Stimulated activated CD4-positive, alpha-beta T cell treated with anti-CD3 and anti-CD28 coated beads, Interleukin-15, amount 100 ng/mL, for 24 hours (primary cell): ENCODE data around the gene AP1S2.
"Not testable (repeated sequence)": the region's sequence is repeated elsewhere in the genome, so short reads cannot be mapped to it uniquely, and the experiment has no call there.

Source experiments
- DNase-seq: peaks from one replicate; pipeline ENCODE4 v3.0.0-alpha.2; 2020

AP1S2 gene

GRCh38 chrX:15854712-15855567 lies at the start of gene AP1S2:
Gene AP1S2 (minus strand): TSS chrX:15854813. CDS start chrX:15852524, 2,289 bp downstream.
- DNase-seq = peak; percentile 89

GRCh38 chrX:15903186-15903681 lies 48.6 kb upstream of the AP1S2 start:
- no peak for DNase-seq

DNA sequence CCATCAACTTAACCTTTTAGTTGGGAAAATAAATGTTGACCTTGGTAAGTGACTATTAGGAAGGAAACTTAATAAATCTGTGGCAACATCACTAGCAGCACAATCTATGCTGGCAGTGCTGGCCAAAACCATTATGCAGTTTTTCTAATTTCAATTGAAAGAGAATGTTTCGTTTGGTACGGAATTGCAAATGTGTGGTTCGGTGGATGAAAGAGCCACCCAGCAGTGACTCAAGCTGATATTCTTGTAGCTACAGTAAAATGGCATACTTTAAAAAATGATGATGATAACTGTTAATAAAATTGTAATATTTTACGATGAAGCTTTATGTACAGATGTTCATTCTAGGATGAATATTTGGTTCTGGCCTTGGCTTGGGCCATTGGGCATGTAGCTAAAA lies 40.7 kb upstream of the AP1S2 start:
- DNase-seq = no peak

GRCh38 chrX:15894724-15895123 lies 40.1 kb upstream of the AP1S2 start:
- no peak for DNase-seq

DNA sequence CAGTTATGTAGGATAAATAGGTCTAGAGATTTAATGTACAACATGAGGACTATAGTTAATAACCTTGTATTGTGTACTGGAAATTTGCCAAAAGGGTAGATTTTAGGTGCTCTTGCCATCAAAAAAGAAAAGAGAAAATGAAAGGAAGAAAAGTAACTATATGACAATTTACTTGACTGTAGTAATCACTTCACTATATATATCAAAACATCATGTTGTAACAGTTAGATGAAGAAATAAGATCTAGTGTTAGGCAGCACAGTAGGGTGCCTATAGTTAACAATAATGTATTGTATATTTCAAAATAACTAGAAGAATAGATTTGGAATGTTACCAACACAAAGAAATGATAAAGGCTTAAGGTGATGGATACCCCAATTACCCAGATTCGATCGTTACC lies 35.9 kb upstream of the AP1S2 start:
- no peak for DNase-seq

DNA sequence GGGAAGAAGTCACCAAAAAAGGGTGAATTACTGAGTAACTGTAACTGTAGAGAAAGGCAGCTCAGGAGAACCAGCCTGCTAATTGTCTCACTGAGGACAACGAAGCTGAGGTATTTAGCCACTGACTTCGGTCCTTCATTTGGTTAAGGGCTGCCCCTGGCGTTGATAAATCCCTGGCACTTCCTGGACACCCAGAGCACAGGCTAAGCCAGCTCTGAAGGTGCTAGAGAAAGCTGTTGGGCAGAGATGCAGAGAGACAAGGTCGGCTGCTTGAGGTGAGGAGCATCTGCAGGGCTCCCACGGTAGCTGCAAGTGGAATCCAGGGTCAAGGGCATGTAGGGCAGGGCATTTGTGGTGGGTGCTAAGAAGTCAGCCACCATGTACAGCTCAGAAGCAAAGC lies 33.4 kb upstream of the AP1S2 start:
- DNase-seq = no peak

GRCh38 chrX:15883540-15883863 lies 28.9 kb upstream of the AP1S2 start:
- no peak for DNase-seq

- DNase-seq = no peak
Measured at GRCh38 chrX:15882704-15883539, 28.3 kb upstream of the AP1S2 start.

DNA sequence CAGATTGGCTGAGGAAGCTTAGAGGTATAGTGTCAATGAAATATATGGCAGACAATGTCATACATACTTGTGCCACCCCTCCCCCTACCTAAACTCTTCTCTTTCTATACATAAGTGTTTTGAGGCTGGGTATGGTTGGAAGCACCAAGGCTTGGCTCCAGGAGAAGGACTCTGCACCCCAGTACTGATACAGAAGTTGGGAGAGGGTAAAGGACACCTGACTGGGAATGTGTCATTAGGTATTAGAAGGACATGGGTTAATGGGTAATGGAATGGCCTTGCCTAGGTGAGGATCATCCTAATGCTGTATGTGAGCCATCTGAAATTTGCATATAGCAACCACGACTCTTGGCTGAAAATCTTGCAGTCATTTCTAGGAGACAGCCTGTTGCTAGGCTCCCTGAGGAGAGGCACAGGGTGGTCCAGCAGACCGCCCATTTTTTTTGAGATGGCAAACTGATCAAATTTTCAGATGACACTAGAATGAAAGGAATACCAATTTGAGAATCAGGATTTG lies 26.8 kb upstream of the AP1S2 start:
- DNase-seq = no peak

GRCh38 chrX:15877914-15878313 lies 23.3 kb upstream of the AP1S2 start:
- not testable (repeated sequence) for DNase-seq

DNA sequence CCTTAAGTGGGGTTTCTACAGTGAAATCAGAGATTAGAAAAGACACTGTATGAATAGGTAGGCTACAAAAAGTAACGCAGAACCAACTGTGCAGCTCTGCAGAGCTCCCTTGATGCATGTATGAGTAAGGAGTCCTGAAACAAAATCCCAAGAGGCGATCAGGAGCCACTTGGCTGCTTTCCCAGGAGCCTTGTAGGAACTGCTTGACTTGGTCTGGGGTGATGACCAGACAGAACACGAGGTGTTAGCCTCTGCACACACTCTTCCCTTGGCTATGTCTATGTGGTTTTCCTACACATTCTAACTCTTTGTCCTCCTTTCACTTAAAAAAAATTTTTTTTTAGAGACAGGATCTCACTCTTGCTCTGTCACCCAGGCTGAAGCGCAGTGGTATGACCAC lies 22.8 kb upstream of the AP1S2 start:
- DNase-seq = no peak

- DNase-seq = no peak
Measured at GRCh38 chrX:15874672-15875071, 20.1 kb upstream of the AP1S2 start.

DNA sequence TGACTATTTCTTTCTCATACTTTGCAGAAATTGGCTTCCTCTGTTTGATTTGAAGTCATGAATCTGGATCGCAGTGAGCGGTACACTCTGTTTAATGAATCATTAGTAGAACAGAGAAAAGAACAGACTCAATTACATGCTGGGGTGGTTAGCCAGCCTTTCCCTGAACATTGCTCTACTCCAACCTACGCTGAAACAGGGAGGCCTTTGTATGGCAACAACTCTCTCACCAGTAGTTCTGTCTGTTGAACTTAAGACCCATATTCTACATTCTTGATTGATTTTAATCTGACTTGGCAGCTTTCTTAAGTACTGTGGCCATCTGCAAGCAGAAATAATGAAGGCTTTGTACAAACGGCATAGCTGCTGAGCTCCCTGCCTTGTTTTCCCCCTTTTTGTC lies 19.0 kb upstream of the AP1S2 start:
- DNase-seq = no peak

DNA sequence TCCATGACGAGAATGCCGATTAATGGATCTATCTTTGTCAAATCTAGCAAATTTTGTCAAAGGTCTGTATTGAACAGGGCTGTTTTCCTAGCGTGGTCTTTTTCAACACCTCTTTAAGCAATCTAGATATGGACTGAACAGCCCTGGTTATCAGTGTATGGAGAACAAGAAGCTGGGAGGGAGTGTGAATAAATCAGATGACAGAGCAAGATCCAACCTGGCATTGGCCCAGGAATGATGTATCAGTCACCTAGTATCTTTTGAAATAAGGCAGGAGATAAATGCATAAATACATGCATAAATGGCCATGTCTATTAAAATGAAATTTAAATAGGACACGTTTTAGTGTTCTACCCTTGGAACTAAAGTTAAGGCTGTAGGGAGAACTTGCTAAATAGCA lies 15.7 kb upstream of the AP1S2 start:
- DNase-seq = no peak

GRCh38 chrX:15869695-15870094 lies 15.1 kb upstream of the AP1S2 start:
- DNase-seq = no peak

DNA sequence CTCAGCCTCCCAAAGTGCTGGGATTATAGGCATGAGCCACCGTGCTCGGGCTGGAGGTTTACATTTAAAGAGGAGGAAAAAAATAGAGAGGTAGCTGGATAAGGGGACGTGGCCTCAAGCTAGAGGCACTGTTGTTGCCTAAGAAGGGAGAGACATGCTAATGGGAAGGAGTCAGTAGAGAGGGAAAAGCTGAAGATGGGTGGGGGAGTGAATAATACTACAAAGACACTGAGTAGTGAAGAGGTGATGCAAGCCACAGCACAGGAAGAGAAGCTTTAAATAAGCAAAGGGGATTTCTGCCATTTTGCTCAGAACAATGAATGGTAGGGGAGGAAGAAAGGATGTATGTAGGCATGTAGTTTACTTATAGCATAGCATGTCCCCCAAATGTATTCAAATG lies 11.5 kb upstream of the AP1S2 start:
- DNase-seq = no peak

GRCh38 chrX:15864629-15865028 lies 10.0 kb upstream of the AP1S2 start:
- no peak for DNase-seq

DNA sequence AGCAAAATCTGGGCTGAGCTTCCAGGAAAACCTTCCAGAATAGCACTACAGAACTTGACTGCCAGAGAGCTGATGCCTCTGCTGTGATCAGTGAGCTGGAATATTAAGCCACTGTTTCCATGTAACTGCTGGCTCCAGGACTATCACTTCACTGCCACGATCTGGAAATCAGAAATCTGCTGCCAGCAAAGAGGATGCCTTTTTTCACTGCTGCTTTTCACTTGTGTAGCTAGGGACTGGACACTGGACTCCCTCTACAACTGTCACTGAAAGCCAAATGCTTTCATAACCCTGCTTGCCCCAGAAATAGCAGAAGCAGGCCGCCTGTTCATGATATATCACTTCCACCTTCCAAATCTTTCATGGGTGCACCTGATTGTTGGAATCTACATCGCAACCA lies 9.4 kb upstream of the AP1S2 start:
- no peak for DNase-seq

DNA sequence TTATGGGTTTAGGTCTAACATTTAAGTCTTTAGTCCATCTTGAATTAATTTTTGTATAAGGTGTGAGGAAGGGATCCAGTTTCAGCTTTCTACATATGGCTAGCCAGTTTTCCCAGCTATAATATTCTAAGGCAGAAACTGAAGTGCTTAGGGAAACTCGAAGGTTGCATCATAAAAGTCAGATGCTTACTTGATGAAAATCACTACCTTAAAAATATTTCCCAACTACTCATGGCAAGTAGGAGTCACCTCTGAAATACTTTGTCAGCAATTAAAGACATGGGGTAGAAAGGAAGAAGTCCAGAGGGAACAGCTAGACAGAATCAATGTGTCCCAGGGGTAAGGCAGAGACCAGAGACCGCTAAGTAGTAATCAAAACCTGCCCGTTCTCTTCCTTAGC lies 6.3 kb upstream of the AP1S2 start:
- DNase-seq = no peak

GRCh38 chrX:15858051-15858450 lies 3.4 kb upstream of the AP1S2 start:
- no peak for DNase-seq

DNA sequence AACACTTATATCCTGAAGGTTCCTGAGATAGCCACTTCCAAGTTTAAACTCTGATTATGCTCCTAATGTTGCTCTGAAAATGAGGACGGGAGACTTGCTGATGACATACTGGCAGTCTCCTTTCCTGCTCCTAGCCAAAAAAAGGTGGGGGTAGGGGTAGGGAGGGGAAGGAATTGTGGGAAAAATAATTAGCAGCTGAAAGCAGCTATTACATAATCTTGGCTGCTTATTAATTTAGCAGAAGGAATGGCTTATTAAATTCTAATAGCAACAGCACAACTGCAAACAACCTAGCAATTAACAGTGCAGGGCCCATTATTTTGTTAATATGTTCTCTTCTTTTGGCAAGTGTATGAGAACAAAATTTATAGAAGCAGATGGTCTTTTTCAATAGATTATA lies 2.0 kb upstream of the AP1S2 start:
- DNase-seq = no peak

GRCh38 chrX:15856222-15856587 lies 1.6 kb upstream of the AP1S2 start:
- DNase-seq = no peak

- no peak for DNase-seq
Measured at GRCh38 chrX:15855568-15856221, 1.1 kb upstream of the AP1S2 start.
